HEK293 (cell line): ENCODE data around the gene NLRP6.

ENCODE experiments used
- CTCF ChIP-seq: fragments of 450-650 bp; formaldehyde crosslinking; IDR thresholded peaks from 2 replicates; pipeline ENCODE4 v1.5.1; 2016; ENCODE audit warnings: missing biosample characterization, missing genetic modification characterization
- ZBTB7A ChIP-seq: fragments of 450-650 bp; formaldehyde crosslinking; IDR thresholded peaks from 2 replicates; pipeline ENCODE4 v1.5.1; 2016; ENCODE audit warnings: low read depth, missing biosample characterization, missing genetic modification characterization
- ZNF211 ChIP-seq: fragments of 450-650 bp; formaldehyde crosslinking; IDR thresholded peaks from 2 replicates; pipeline ENCODE4 v1.5.1; 2016; ENCODE audit warnings: low read depth, missing biosample characterization, missing genetic modification characterization
- ZNF362 ChIP-seq: fragments of 450-650 bp; formaldehyde crosslinking; IDR thresholded peaks from 2 replicates; pipeline ENCODE4 v1.5.1; 2016; ENCODE audit warnings: missing biosample characterization, missing genetic modification characterization
- ZNF449 ChIP-seq: fragments of 450-650 bp; formaldehyde crosslinking; IDR thresholded peaks from 2 replicates; pipeline ENCODE4 v1.5.1; 2017; ENCODE audit warnings: missing biosample characterization, mild to moderate bottlenecking, missing genetic modification characterization, moderate library complexity
- ZNF513 ChIP-seq: fragments of 450-650 bp; IDR thresholded peaks from 2 replicates; pipeline ENCODE4 v1.5.1; 2018; ENCODE audit warnings: missing biosample characterization, missing genetic modification characterization
- ZNF530 ChIP-seq: fragments of 450-650 bp; formaldehyde crosslinking; IDR thresholded peaks from 2 replicates; pipeline ENCODE4 v1.5.1; 2016; ENCODE audit warnings: low read depth, missing biosample characterization, missing genetic modification characterization

- TF ChIP-seq ZNF513 (tag by site-specific recombination) (no peak), CTCF (tag by site-specific recombination) (no peak), ZBTB7A (no peak), ZNF362 (tag by site-specific recombination) (no peak), ZNF211 (tag by site-specific recombination) (no peak), ZNF449 (tag by site-specific recombination) (no peak), ZNF530 (tag by site-specific recombination) (no peak)
Measured at GRCh38 chr11:329886-330253, 51.7 kb downstream of the NLRP6 start.
